ENCODE data around the gene KDF1. TPM values are rescaled to one million over a fixed set of nuclear protein-coding genes. Genes with fewer than 3 reads are reported as not detected.

KDF1 gene
- total and polyA plus RNA-seq, 2 of the 13 experiments (the other 11 are each of a cell fraction or from before 2014, with no cell fraction given) = 1.9 to 4.9 TPM

DNA sequence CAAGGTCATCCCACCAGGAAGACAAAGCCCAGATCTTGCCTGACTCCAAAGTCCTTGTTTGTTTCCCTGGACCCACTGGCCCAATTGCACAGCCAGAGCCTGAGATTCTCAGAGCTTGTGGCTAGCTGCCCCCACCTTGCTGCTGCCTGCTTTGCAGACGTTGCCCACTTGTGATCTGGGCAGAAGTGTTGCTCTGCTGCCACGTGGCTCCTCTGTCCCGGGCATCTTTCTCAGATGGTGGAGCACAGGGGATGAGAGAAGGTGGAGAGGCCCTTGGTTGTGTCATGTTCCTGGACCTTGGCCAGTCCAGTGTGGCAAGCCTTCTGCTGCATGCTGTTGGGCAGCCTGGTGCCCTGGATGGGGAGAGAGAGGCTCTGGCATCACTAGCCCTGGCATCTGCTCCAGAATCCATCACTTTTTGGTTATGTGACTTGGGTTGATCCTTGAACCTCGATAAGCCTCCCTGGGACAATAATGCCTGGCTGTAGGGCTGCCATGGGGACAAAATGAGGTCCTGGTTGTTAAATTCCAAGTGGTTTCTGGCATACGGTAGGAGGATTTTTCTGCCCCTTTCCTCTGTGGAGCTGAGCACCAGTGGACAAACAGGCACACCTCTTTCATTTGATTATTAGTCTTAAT is 44.9 kb downstream of the KDF1 start:
- BruUV-seq (replicated peaks) = TSS peak; percentile 45
- Histone ChIP-seq H3K4me1 (ENCODE audit: insufficient read depth, low read length) (peaks cover 45% of the 10 kb centered on the region), H3K79me2 (ENCODE audit: insufficient read depth, low read length) (peaks cover 30% of the 10 kb centered on the region), H3K4me3 (replicated peaks in 1 of 3; ENCODE audit: insufficient read depth in 1 of 3, low read depth in 2 of 3, low read length in 3 of 3) (peak overlapping the region in 1 of 3 experiments; percentile 29; a peak in 2 of 6 replicates), H3K9me3 (ENCODE audit: low read length) (no peaks in the 10 kb centered on the region), H3K27me3 (ENCODE audit: control insufficient read depth in 1 of 2, insufficient read depth in 2 of 2, low read length in 2 of 2) (no peaks in the 10 kb centered on the region; a peak in 1 of 5 replicates), H2AFZ (ENCODE audit: low read length) (no peak overlapping the region), H3K36me3 (replicated peaks in 1 of 2; ENCODE audit: control insufficient read depth in 1 of 2, insufficient read depth in 2 of 2, low read length in 2 of 2) (peaks cover 3 to 8% of the 10 kb centered on the region in 2 experiments; a peak in 3 of 5 replicates), H3K9ac (ENCODE audit: insufficient read depth, low read depth, low read length) (peak overlapping the region; percentile 51), H4K20me1 (ENCODE audit: insufficient read depth, low read length) (peaks cover 16% of the 10 kb centered on the region; the same call in 1 of the 2 replicates), H3K27ac (ENCODE audit: extremely low read length, insufficient read depth, low read length) (peak overlapping the region; percentile 96), H3K4me2 (ENCODE audit: low read depth, low read length) (peak overlapping the region; percentile 75)
- in situ Hi-C loops (cut with HindIII; ENCODE audit: extremely low pct_ligation_motif_present, low pct_unique_long_range_greater_than_20kb) = no loop called here
- DNase-seq (ENCODE audit: low spot score) = peak; percentile 56
- ATAC-seq = no peak
- WGBS (ENCODE audit: low lambda C conversion rate) = 17% methylated on average over 3 of the region's 5 CpGs
- intact Hi-C loops (cut with micrococcal nuclease; ENCODE audit: unreplicated experiment) = loop anchor here (2.0 kb wide), 1 partner anchor 23 kb away; no protein-coding TSS in a partner anchor
- ChIA-PET CTCF (ENCODE audit: low intra/inter-chr PET ratio, low total read pairs) (no interaction called here), POLR2A (interaction anchor here (0.8 to 11.5 kb wide), 17 partner anchors 9 to 222 kb away, joined by 3 to 371 read pairs (median 25); partner anchors contain the start of genes GPATCH3, GPN2, KDF1 and TRNP1)
- peak; percentile 66 for FAIRE-seq
- TF ChIP-seq PCBP1 (IDR thresholded peaks at IDR 0.05; ENCODE audit: borderline replicate concordance, low read depth, low read length) (no peak), FOXJ3 (CRISPR knock-in tag; IDR thresholded peaks at IDR 0.05; ENCODE audit: borderline replicate concordance) (peak; percentile 64; the same call in 1 of the 2 replicates), HOXA5 (CRISPR knock-in tag; IDR thresholded peaks at IDR 0.05) (0 out of 2 replicates have a peak, but pooled peaks have one; percentile 63), HNF4G (IDR thresholded peaks at IDR 0.05; ENCODE audit: borderline replicate concordance, low read depth, low read length) (peak; percentile 78), HNF4G (CRISPR knock-in tag; IDR thresholded peaks at IDR 0.05; ENCODE audit: borderline replicate concordance, low read depth) (no peak; the same call in 1 of the 2 replicates), TBX3 (IDR thresholded peaks at IDR 0.05; ENCODE audit: borderline replicate concordance) (no peak), TRIM24 (CRISPR knock-in tag; IDR thresholded peaks at IDR 0.05) (no peak), PAX8 (CRISPR knock-in tag; IDR thresholded peaks at IDR 0.05; ENCODE audit: borderline replicate concordance) (no peak), ZNF564 (CRISPR knock-in tag; IDR thresholded peaks at IDR 0.05) (no peak)
- TF ChIP-seq, protein P1, sequence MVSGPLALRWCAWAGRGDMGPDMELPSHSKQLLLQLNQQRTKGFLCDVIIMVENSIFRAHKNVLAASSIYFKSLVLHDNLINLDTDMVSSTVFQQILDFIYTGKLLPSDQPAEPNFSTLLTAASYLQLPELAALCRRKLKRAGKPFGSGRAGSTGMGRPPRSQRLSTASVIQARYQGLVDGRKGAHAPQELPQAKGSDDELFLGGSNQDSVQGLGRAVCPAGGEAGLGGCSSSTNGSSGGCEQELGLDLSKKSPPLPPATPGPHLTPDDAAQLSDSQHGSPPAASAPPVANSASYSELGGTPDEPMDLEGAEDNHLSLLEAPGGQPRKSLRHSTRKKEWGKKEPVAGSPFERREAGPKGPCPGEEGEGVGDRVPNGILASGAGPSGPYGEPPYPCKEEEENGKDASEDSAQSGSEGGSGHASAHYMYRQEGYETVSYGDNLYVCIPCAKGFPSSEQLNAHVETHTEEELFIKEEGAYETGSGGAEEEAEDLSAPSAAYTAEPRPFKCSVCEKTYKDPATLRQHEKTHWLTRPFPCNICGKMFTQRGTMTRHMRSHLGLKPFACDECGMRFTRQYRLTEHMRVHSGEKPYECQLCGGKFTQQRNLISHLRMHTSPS (CRISPR knock-in tag; IDR thresholded peaks at IDR 0.05; ENCODE audit: low read depth) = peak; percentile 98
- TF ChIP-seq, protein P2, sequence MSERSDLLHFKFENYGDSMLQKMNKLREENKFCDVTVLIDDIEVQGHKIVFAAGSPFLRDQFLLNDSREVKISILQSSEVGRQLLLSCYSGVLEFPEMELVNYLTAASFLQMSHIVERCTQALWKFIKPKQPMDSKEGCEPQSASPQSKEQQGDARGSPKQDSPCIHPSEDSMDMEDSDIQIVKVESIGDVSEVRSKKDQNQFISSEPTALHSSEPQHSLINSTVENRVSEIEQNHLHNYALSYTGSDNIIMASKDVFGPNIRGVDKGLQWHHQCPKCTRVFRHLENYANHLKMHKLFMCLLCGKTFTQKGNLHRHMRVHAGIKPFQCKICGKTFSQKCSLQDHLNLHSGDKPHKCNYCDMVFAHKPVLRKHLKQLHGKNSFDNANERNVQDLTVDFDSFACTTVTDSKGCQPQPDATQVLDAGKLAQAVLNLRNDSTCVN (CRISPR knock-in tag; IDR thresholded peaks at IDR 0.05; ENCODE audit: borderline replicate concordance) = 0 out of 2 replicates have a peak, but pooled peaks have one; percentile 22
- TF ChIP-seq, protein P3, sequence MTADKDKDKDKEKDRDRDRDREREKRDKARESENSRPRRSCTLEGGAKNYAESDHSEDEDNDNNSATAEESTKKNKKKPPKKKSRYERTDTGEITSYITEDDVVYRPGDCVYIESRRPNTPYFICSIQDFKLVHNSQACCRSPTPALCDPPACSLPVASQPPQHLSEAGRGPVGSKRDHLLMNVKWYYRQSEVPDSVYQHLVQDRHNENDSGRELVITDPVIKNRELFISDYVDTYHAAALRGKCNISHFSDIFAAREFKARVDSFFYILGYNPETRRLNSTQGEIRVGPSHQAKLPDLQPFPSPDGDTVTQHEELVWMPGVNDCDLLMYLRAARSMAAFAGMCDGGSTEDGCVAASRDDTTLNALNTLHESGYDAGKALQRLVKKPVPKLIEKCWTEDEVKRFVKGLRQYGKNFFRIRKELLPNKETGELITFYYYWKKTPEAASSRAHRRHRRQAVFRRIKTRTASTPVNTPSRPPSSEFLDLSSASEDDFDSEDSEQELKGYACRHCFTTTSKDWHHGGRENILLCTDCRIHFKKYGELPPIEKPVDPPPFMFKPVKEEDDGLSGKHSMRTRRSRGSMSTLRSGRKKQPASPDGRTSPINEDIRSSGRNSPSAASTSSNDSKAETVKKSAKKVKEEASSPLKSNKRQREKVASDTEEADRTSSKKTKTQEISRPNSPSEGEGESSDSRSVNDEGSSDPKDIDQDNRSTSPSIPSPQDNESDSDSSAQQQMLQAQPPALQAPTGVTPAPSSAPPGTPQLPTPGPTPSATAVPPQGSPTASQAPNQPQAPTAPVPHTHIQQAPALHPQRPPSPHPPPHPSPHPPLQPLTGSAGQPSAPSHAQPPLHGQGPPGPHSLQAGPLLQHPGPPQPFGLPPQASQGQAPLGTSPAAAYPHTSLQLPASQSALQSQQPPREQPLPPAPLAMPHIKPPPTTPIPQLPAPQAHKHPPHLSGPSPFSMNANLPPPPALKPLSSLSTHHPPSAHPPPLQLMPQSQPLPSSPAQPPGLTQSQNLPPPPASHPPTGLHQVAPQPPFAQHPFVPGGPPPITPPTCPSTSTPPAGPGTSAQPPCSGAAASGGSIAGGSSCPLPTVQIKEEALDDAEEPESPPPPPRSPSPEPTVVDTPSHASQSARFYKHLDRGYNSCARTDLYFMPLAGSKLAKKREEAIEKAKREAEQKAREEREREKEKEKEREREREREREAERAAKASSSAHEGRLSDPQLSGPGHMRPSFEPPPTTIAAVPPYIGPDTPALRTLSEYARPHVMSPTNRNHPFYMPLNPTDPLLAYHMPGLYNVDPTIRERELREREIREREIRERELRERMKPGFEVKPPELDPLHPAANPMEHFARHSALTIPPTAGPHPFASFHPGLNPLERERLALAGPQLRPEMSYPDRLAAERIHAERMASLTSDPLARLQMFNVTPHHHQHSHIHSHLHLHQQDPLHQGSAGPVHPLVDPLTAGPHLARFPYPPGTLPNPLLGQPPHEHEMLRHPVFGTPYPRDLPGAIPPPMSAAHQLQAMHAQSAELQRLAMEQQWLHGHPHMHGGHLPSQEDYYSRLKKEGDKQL (CRISPR knock-in tag; IDR thresholded peaks at IDR 0.05; ENCODE audit: low read depth) = 0 out of 2 replicates have a peak, but pooled peaks have one; percentile 8
- TF ChIP-seq, protein P4, sequence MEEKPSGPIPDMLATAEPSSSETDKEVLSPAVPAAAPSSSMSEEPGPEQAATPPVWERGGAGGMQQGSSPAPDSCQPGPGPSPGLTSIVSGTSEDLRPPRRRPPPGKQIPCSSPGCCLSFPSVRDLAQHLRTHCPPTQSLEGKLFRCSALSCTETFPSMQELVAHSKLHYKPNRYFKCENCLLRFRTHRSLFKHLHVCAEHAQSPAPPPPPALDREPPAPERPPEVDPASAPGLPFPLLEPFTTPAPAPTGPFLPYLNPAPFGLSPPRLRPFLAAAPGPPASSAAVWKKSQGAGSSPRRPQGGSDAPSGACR (CRISPR knock-in tag; IDR thresholded peaks at IDR 0.05) = 0 out of 2 replicates have a peak, but pooled peaks have one; percentile 13
